Sigmoid colon (tissue), 4 donors: Measurements from ENCODE around the gene ZSCAN23.

Experiments used
- EP300 ChIP-seq, 4 donors: sonication (generic); formaldehyde crosslinking; IDR thresholded peaks; one replicate each; pipeline ENCODE4 v1.6.1; 2017; ENCODE audit warnings: antibody characterized with exemption in 4 of 4
- POLR2A ChIP-seq, 2 donors: fragments of 450-650 bp; IDR thresholded peaks; one replicate each; pipeline ENCODE4 v1.6.1; 2016; ENCODE audit warnings: antibody characterized with exemption in 2 of 2, mild to moderate bottlenecking in 2 of 2, moderate library complexity in 2 of 2
- POLR2AphosphoS5 ChIP-seq, 4 donors: sonication (generic); formaldehyde crosslinking; IDR thresholded peaks; one replicate each; pipeline ENCODE4 v1.6.1; 2017; ENCODE audit warnings: antibody characterized with exemption in 4 of 4
- TF ChIP-seq, protein P1 (sequence below), 4 experiments: fragments of 450-650 bp in 3 of 4; fragments of 200-600 bp in 1 of 4; IDR thresholded peaks; one replicate each; pipeline ENCODE4 v1.5.1; 2016 to 2019; ENCODE audit warnings: antibody characterized with exemption in 4 of 4, mild to moderate bottlenecking in 3 of 4, moderate library complexity in 2 of 4

DNA sequence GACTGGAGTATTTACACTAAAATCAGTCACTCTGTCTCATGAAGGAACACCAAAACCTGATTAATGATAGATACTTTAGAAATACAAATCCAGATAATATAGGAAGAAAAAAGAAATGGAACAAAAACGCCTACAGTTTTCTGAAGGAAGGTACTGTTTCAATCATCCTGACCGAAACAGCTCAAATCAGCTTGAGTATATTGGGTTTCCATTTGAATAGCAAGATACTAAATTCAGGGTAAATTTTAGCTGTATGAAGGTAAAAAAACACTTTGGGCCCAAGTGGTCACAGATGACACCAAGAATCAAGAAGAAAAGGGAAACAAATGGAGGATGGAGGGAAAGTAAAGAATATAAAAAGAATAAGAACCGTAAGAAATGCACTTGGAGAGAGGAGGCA is 6.9 kb downstream of the ZSCAN23 start:
- TF ChIP-seq, protein P1, sequence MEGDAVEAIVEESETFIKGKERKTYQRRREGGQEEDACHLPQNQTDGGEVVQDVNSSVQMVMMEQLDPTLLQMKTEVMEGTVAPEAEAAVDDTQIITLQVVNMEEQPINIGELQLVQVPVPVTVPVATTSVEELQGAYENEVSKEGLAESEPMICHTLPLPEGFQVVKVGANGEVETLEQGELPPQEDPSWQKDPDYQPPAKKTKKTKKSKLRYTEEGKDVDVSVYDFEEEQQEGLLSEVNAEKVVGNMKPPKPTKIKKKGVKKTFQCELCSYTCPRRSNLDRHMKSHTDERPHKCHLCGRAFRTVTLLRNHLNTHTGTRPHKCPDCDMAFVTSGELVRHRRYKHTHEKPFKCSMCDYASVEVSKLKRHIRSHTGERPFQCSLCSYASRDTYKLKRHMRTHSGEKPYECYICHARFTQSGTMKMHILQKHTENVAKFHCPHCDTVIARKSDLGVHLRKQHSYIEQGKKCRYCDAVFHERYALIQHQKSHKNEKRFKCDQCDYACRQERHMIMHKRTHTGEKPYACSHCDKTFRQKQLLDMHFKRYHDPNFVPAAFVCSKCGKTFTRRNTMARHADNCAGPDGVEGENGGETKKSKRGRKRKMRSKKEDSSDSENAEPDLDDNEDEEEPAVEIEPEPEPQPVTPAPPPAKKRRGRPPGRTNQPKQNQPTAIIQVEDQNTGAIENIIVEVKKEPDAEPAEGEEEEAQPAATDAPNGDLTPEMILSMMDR (IDR thresholded peaks at IDR 0.05): no peak
- TF ChIP-seq POLR2AphosphoS5 (IDR thresholded peaks at IDR 0.05): no peak
- TF ChIP-seq POLR2A (IDR thresholded peaks at IDR 0.05): no peak
- TF ChIP-seq EP300 (IDR thresholded peaks at IDR 0.05): no peak
